Astrocyte (in vitro differentiated cells and primary cell): ENCODE data around the gene CARS1. TPM values are rescaled to one million over a fixed set of nuclear protein-coding genes. Genes with fewer than 3 reads are reported as not detected.
A peak's percentile ranks its signal among the peaks of the same experiment; 100 is the strongest.

Experiments used
- DNase-seq: peaks from one replicate; pipeline ENCODE4 v3.0.0-alpha.2; 2010; ENCODE audit warnings: low read depth
- FAIRE-seq: peaks from 2 replicates; lab custom pipeline; 2011; peaks lifted over from hg19 to GRCh38; lab: Jason Lieb, UNC
- H2AFZ ChIP-seq: 2 replicates; pipeline ENCODE4 v1.6.0; 2012; ENCODE audit warnings: low read depth, low read length, inconsistent platforms
- H3K27ac ChIP-seq: 2 replicates; pipeline ENCODE4 v1.5.1; 2011; ENCODE audit warnings: low read depth, low read length, inconsistent platforms
- H3K27me3 ChIP-seq: 2 replicates; pipeline ENCODE4 v1.6.0; 2011; ENCODE audit warnings: low read length, inconsistent platforms; ENCODE audit not compliant: insufficient read depth
- H3K36me3 ChIP-seq: 2 replicates; pipeline ENCODE4 v1.5.1; 2011; ENCODE audit warnings: low read length, inconsistent platforms; ENCODE audit not compliant: insufficient read depth
- H3K4me1 ChIP-seq: 2 replicates; pipeline ENCODE4 v1.5.1; 2011; ENCODE audit warnings: low read length, inconsistent platforms; ENCODE audit not compliant: insufficient read depth
- H3K4me2 ChIP-seq: 2 replicates; pipeline ENCODE4 v1.6.0; 2012; ENCODE audit warnings: low read length, inconsistent platforms
- H3K4me3 ChIP-seq: 2 replicates; pipeline ENCODE4 v1.5.1; 2011; ENCODE audit warnings: low read depth, mild to moderate bottlenecking, low read length, inconsistent platforms; ENCODE audit not compliant: insufficient read depth
- H3K79me2 ChIP-seq: 2 replicates; pipeline ENCODE4 v1.6.0; 2012; ENCODE audit warnings: mild to moderate bottlenecking, low read length, inconsistent platforms; ENCODE audit not compliant: insufficient read depth
- H3K9ac ChIP-seq: 2 replicates; pipeline ENCODE4 v1.6.0; 2012; ENCODE audit warnings: mild to moderate bottlenecking, low read length, inconsistent platforms
- H3K9me3 ChIP-seq: 2 replicates; pipeline ENCODE4 v1.5.1; 2012; ENCODE audit warnings: low read depth, mild to moderate bottlenecking, low read length, inconsistent platforms; ENCODE audit not compliant: insufficient read depth
- H4K20me1 ChIP-seq: 2 replicates; pipeline ENCODE4 v1.6.0; 2012; ENCODE audit warnings: low read length, inconsistent platforms; ENCODE audit not compliant: insufficient read depth
- H3K27ac Mint-ChIP-seq: one replicate; pipeline ENCODE4 v1.8.0; 2021; ENCODE audit warnings: mild to moderate bottlenecking, mixed read lengths; ENCODE audit not compliant: unreplicated experiment
- H3K27me3 Mint-ChIP-seq: one replicate; pipeline ENCODE4 v1.8.0; 2021; ENCODE audit warnings: low read depth, mixed read lengths; ENCODE audit not compliant: unreplicated experiment
- H3K36me3 Mint-ChIP-seq: one replicate; pipeline ENCODE4 v1.8.0; 2021; ENCODE audit warnings: low read depth, mixed read lengths; ENCODE audit not compliant: unreplicated experiment
- H3K4me1 Mint-ChIP-seq: one replicate; pipeline ENCODE4 v1.8.0; 2021; ENCODE audit warnings: low read depth, mixed read lengths; ENCODE audit not compliant: unreplicated experiment
- H3K4me3 Mint-ChIP-seq: one replicate; pipeline ENCODE4 v1.8.0; 2021; ENCODE audit warnings: mild to moderate bottlenecking, moderate library complexity, mixed read lengths; ENCODE audit not compliant: unreplicated experiment
- H3K9me3 Mint-ChIP-seq: one replicate; pipeline ENCODE4 v1.8.0; 2021; ENCODE audit warnings: mild to moderate bottlenecking, mixed read lengths; ENCODE audit not compliant: unreplicated experiment
- EZH2 ChIP-seq: IDR thresholded peaks from 2 replicates; pipeline ENCODE4 v1.6.1; 2012; ENCODE audit warnings: mild to moderate bottlenecking, low read length, inconsistent platforms; ENCODE audit not compliant: insufficient read depth
- total RNA-seq: library from RNA; stranded (reverse); gene quantifications from 2 replicates; pipeline ENCODE4 v1.2.1, GENCODE V29; 2021
- TF ChIP-seq, protein P1 (sequence below): IDR thresholded peaks from 2 replicates; pipeline ENCODE4 v1.5.1; 2011; ENCODE audit warnings: low read depth, mild to moderate bottlenecking, inconsistent platforms, low read length, moderate library complexity; ENCODE audit not compliant: insufficient read depth

The CARS1 gene
- total RNA-seq, 1 donor from 2014 or later: 123 TPM

- TF ChIP-seq EZH2: no peak
- TF ChIP-seq, protein P1, sequence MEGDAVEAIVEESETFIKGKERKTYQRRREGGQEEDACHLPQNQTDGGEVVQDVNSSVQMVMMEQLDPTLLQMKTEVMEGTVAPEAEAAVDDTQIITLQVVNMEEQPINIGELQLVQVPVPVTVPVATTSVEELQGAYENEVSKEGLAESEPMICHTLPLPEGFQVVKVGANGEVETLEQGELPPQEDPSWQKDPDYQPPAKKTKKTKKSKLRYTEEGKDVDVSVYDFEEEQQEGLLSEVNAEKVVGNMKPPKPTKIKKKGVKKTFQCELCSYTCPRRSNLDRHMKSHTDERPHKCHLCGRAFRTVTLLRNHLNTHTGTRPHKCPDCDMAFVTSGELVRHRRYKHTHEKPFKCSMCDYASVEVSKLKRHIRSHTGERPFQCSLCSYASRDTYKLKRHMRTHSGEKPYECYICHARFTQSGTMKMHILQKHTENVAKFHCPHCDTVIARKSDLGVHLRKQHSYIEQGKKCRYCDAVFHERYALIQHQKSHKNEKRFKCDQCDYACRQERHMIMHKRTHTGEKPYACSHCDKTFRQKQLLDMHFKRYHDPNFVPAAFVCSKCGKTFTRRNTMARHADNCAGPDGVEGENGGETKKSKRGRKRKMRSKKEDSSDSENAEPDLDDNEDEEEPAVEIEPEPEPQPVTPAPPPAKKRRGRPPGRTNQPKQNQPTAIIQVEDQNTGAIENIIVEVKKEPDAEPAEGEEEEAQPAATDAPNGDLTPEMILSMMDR: no peak
- Histone ChIP-seq H3K4me2 (no peak overlapping the region), H3K4me3 (no peak overlapping the region), H3K9ac (no peak overlapping the region), H3K36me3 (no peaks in the 10 kb centered on the region), H3K27me3 (peaks cover 2% of the 10 kb centered on the region), H4K20me1 (no peaks in the 10 kb centered on the region), H3K9me3 (no peaks in the 10 kb centered on the region), H2AFZ (no peak overlapping the region), H3K79me2 (no peaks in the 10 kb centered on the region), H3K4me1 (peaks cover 2% of the 10 kb centered on the region), H3K27ac (no peak overlapping the region)
- no peak overlapping the region for H3K4me3 Mint-ChIP-seq
- H3K4me1 Mint-ChIP-seq: peaks cover 3% of the 10 kb centered on the region
- H3K27ac Mint-ChIP-seq: no peak overlapping the region
- FAIRE-seq (no peak), DNase-seq (no peak)
- H3K36me3 Mint-ChIP-seq: no peaks in the 10 kb centered on the region
- H3K27me3 Mint-ChIP-seq: peaks cover 23% of the 10 kb centered on the region
- H3K9me3 Mint-ChIP-seq: no peaks in the 10 kb centered on the region
These were observed 26.1 kb upstream of the CARS1 start for GRCh38 chr11:3083321-3083720.

GRCh38 chr11:3081386-3081751, 24.1 kb upstream of the CARS1 start:
- Mint-ChIP-seq H3K4me1 (peaks cover 6% of the 10 kb centered on the region), H3K36me3 (no peaks in the 10 kb centered on the region), H3K4me3 (no peak overlapping the region), H3K27ac (no peak overlapping the region), H3K27me3 (peaks cover 23% of the 10 kb centered on the region), H3K9me3 (no peaks in the 10 kb centered on the region)
- Histone ChIP-seq H4K20me1 (no peaks in the 10 kb centered on the region), H3K9me3 (no peaks in the 10 kb centered on the region), H3K4me3 (no peak overlapping the region), H3K27ac (no peak overlapping the region), H3K4me2 (no peak overlapping the region), H3K36me3 (no peaks in the 10 kb centered on the region), H3K27me3 (peaks cover 2% of the 10 kb centered on the region), H3K9ac (no peak overlapping the region), H3K79me2 (no peaks in the 10 kb centered on the region), H3K4me1 (no peaks in the 10 kb centered on the region), H2AFZ (no peak overlapping the region)
- FAIRE-seq (no peak), DNase-seq (no peak)
- no peak for TF ChIP-seq EZH2
- TF ChIP-seq, protein P1: no peak

- TF ChIP-seq, protein P1: no peak
- TF ChIP-seq EZH2: no peak
- Histone ChIP-seq H3K27me3 (peaks cover 2% of the 10 kb centered on the region), H3K4me1 (no peaks in the 10 kb centered on the region), H3K27ac (no peak overlapping the region), H3K4me3 (no peak overlapping the region), H3K36me3 (no peaks in the 10 kb centered on the region), H4K20me1 (no peaks in the 10 kb centered on the region), H3K4me2 (no peak overlapping the region), H2AFZ (no peak overlapping the region), H3K79me2 (no peaks in the 10 kb centered on the region), H3K9me3 (no peaks in the 10 kb centered on the region), H3K9ac (no peak overlapping the region)
- no peak for DNase-seq
- Mint-ChIP-seq H3K4me3 (no peak overlapping the region), H3K36me3 (no peaks in the 10 kb centered on the region), H3K27ac (peak overlapping the region; percentile 9), H3K9me3 (no peaks in the 10 kb centered on the region), H3K4me1 (peaks cover 6% of the 10 kb centered on the region), H3K27me3 (peaks cover 23% of the 10 kb centered on the region)
- FAIRE-seq: no peak
These were observed 23.6 kb upstream of the CARS1 start for GRCh38 chr11:3080733-3081385.
